HCT116 (cell line): Measurements from ENCODE around the gene ST7. TPM values are rescaled to one million over a fixed set of nuclear protein-coding genes. Genes with fewer than 3 reads are reported as not detected.

ENCODE experiments used
- ATAC-seq: fragments of 200-7000 bp; cut with Tn5 transposase; 2 replicates; pipeline ENCODE4 v1.9.1; 2020; ENCODE audit warnings: mild to moderate bottlenecking, moderate library complexity
- BruUV-seq: library from RNA; stranded (reverse); fragments of 400-500 nt; replicated peaks from 2 replicates; lab custom pipeline; 2021; lab: Mats Ljungman, UMichigan
- CTCF ChIA-PET: fragments of 300-600 bp; sonication (Branson Sonifier 250); formaldehyde crosslinking; loops from one replicate; lab custom pipeline; 2021; ENCODE audit warnings: antibody characterized with exemption; lab: Charles Lee
- POLR2A ChIA-PET: fragments of 300-600, 350-600 bp; sonication (Branson Sonifier 250); formaldehyde crosslinking; loops from one replicate; lab custom pipeline; 2021; ENCODE audit warnings: antibody characterized with exemption; lab: Charles Lee
- RAD21 ChIA-PET, 2 experiments: fragments of 300-600 bp; sonication (Branson Sonifier 250); formaldehyde crosslinking; loops; one replicate each; lab custom pipeline; 2023; ENCODE audit warnings: low total read pairs in 2 of 2; ENCODE audit not compliant: uncharacterized antibody in 2 of 2, unreplicated experiment in 2 of 2, low non-redundant PET in 1 of 2; lab: Charles Lee
- DNase-seq: peaks from one replicate; pipeline ENCODE4 v3.0.0-alpha.2; 2010; ENCODE audit warnings: low read depth, low spot score
- H2AFZ ChIP-seq: fragments of 200-600 bp; shearing (Covaris generic), sonication (generic); 2 replicates; pipeline ENCODE4 v1.6.1; 2017; ENCODE audit warnings: low read depth, mixed run types, mixed read lengths, antibody characterized with exemption, low read length; ENCODE audit not compliant: poor library complexity, severe bottlenecking
- H3K27ac ChIP-seq: 2 replicates; pipeline ENCODE4 v1.5.1; 2012; ENCODE audit warnings: low read depth, low read length
- H3K27me3 ChIP-seq: fragments of 200-600 bp; sonication (generic); 2 replicates; pipeline ENCODE4 v1.6.1; 2016; ENCODE audit warnings: mixed run types, low read length, mixed read lengths; ENCODE audit not compliant: insufficient read depth
- H3K36me3 ChIP-seq, 2 experiments: fragments of 200-500 bp in 1 of 2; fragments of 200-600 bp in 1 of 2; sonication (Bioruptor generic) in 1 of 2; sonication (generic) in 1 of 2; 2 replicates each; pipeline versions ENCODE4 v1.5.1 to v1.6.1; 2014 to 2016; ENCODE audit warnings: low read length in 2 of 2, inconsistent platforms in 1 of 2, mixed read lengths in 1 of 2, mixed run types in 1 of 2; ENCODE audit not compliant: insufficient read depth in 2 of 2, control insufficient read depth in 1 of 2
- H3K4me1 ChIP-seq, 2 experiments: fragments of 200-600 bp in 1 of 2; sonication (generic) in 1 of 2; 2 replicates each; pipeline versions ENCODE4 v1.5.1 to v1.6.1; 2012 to 2017; ENCODE audit warnings: low read length in 2 of 2, inconsistent platforms in 1 of 2, mild to moderate bottlenecking in 1 of 2, mixed read lengths in 1 of 2, mixed run types in 1 of 2, moderate library complexity in 1 of 2; ENCODE audit not compliant: insufficient read depth in 2 of 2, control insufficient read depth in 1 of 2
- H3K4me2 ChIP-seq: fragments of 200-600 bp; sonication (generic); 2 replicates; pipeline ENCODE4 v1.6.1; 2017; ENCODE audit warnings: mixed run types, low read length, mixed read lengths
- H3K4me3 ChIP-seq, 2 experiments: fragments of 200-600 bp in 1 of 2; sonication (generic) in 1 of 2; replicated peaks in 1 of 2; 2 replicates each; pipeline ENCODE4 v1.5.1; 2011 to 2016; ENCODE audit warnings: low read length in 2 of 2, control low read depth in 1 of 2, low read depth in 1 of 2, mild to moderate bottlenecking in 1 of 2, mixed read lengths in 1 of 2, mixed run types in 1 of 2
- H3K79me2 ChIP-seq: fragments of 200-600 bp; sonication (generic); 2 replicates; pipeline ENCODE4 v1.6.1; 2017; ENCODE audit warnings: mild to moderate bottlenecking, mixed run types, low read length, moderate library complexity, mixed read lengths; ENCODE audit not compliant: insufficient read depth
- H3K9ac ChIP-seq: fragments of 200-600 bp; sonication (generic); 2 replicates; pipeline ENCODE4 v1.6.1; 2016; ENCODE audit warnings: low read length, mixed read lengths
- H3K9me2 ChIP-seq: fragments of 200-600 bp; sonication (generic), shearing (Covaris generic); 2 replicates; pipeline ENCODE4 v1.6.1; 2017; ENCODE audit warnings: mixed run types, mild to moderate bottlenecking, moderate library complexity; ENCODE audit not compliant: insufficient read depth
- H3K9me3 ChIP-seq, 2 experiments: fragments of 200-500 bp in 1 of 2; fragments of 200-600 bp in 1 of 2; sonication (Bioruptor generic) in 1 of 2; sonication (generic) in 1 of 2; 2 replicates each; pipeline ENCODE4 v1.6.1; 2014 to 2017; ENCODE audit warnings: low read length in 2 of 2, mixed read lengths in 2 of 2, inconsistent platforms in 1 of 2, low read depth in 1 of 2, mild to moderate bottlenecking in 1 of 2, mixed run types in 1 of 2, moderate library complexity in 1 of 2; ENCODE audit not compliant: control insufficient read depth in 1 of 2, insufficient read depth in 1 of 2
- H4K20me1 ChIP-seq: fragments of 200-600 bp; sonication (generic), shearing (Covaris generic); 2 replicates; pipeline ENCODE4 v1.6.1; 2017; ENCODE audit warnings: mixed run types, mild to moderate bottlenecking, moderate library complexity; ENCODE audit not compliant: insufficient read depth
- CEBPB ChIP-seq: IDR thresholded peaks from 2 replicates; pipeline ENCODE4 v1.6.1; 2012; ENCODE audit warnings: low read depth
- EGR1 ChIP-seq: IDR thresholded peaks from 2 replicates; pipeline ENCODE4 v1.6.1; 2012; ENCODE audit warnings: low read depth
- ELF1 ChIP-seq: IDR thresholded peaks from 2 replicates; pipeline ENCODE4 v1.6.1; 2012; ENCODE audit warnings: low read depth, borderline replicate concordance
- EZH2phosphoT487 ChIP-seq: fragments of 200-600 bp; IDR thresholded peaks from 2 replicates; pipeline ENCODE4 v1.6.1; 2018; ENCODE audit warnings: antibody characterized with exemption, borderline replicate concordance
- FOSL1 ChIP-seq: IDR thresholded peaks from 2 replicates; pipeline ENCODE4 v1.6.1; 2012; ENCODE audit warnings: low read depth
- JUND ChIP-seq: IDR thresholded peaks from 2 replicates; pipeline ENCODE4 v1.6.1; 2012
- POLR2A ChIP-seq: IDR thresholded peaks from 2 replicates; pipeline ENCODE4 v1.7.0; 2011; ENCODE audit warnings: borderline replicate concordance; ENCODE audit not compliant: insufficient read depth, insufficient read length; ENCODE audit errors: extremely low read depth
- RAD21 ChIP-seq: IDR thresholded peaks from 2 replicates; pipeline ENCODE4 v1.6.1; 2012; ENCODE audit warnings: low read depth, mild to moderate bottlenecking
- REST ChIP-seq: IDR thresholded peaks from 2 replicates; pipeline ENCODE4 v1.6.1; 2012; ENCODE audit warnings: low read depth
- SIN3A ChIP-seq: IDR thresholded peaks from 2 replicates; pipeline ENCODE4 v1.6.1; 2012; ENCODE audit warnings: low read depth
- SP1 ChIP-seq: IDR thresholded peaks from 2 replicates; pipeline ENCODE4 v1.6.1; 2012; ENCODE audit warnings: low read depth
- SRF ChIP-seq: IDR thresholded peaks from 2 replicates; pipeline ENCODE4 v1.6.1; 2012; ENCODE audit warnings: low read depth
- YY1 ChIP-seq: IDR thresholded peaks from 2 replicates; pipeline ENCODE4 v1.6.1; 2011; ENCODE audit warnings: low read length, low read depth, moderate library complexity, mild to moderate bottlenecking; ENCODE audit not compliant: insufficient replicate concordance; ENCODE audit errors: extremely low read depth
- ZNF274 ChIP-seq: fragments of 200-500 bp; sonication (Bioruptor generic); IDR thresholded peaks from 2 replicates; pipeline ENCODE4 v1.6.1; 2014; ENCODE audit warnings: mild to moderate bottlenecking, low read depth, low read length, inconsistent platforms
- intact Hi-C: fragments of 100-400 bp; cut with micrococcal nuclease; formaldehyde crosslinking; loops from 2 replicates; pipeline ENCODE4 v1.10.0; 2022
- total RNA-seq: library from RNA; stranded (reverse); gene quantifications from one replicate; pipeline ENCODE4 v1.2.1, GENCODE V29; 2021; ENCODE audit not compliant: unreplicated experiment

The ST7 gene
- total RNA-seq, 1 experiment from 2014 or later: 12.6 TPM

DNA sequence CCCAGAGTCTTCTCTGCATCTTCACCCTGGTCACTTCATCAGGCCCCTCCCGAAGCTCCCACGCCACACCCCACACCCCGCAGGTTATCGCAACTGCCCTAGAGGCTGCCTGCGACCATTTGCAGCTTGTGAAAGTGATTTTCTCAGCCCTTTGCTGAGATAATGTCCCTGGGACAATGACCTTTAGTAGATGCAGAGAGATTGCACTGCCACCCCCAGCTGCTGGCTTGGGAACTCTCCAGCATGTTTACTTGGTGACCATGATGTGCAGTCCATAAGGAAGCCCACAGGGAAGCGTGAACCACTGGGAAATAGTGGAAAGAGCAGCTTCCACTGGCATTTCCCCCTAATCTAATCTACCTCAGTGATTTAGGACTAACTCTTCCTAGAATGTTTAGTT, 272.2 kb downstream of the ST7 start:
- no peak for DNase-seq
- Histone ChIP-seq H4K20me1 (no peaks in the 10 kb centered on the region), H3K9ac (no peak overlapping the region), H3K4me3 (no peak overlapping the region), H3K27me3 (no peaks in the 10 kb centered on the region), H3K4me1 (no peaks in the 10 kb centered on the region), H3K27ac (no peak overlapping the region), H3K9me3 (no peaks in the 10 kb centered on the region), H3K9me2 (no peaks in the 10 kb centered on the region), H3K36me3 (no peaks in the 10 kb centered on the region), H3K4me2 (no peak overlapping the region), H2AFZ (no peak overlapping the region), H3K79me2 (no peaks in the 10 kb centered on the region)
- ChIA-PET POLR2A (no interaction called here), RAD21 (no interaction called here), CTCF (no interaction called here)
- intact Hi-C loops: no loop called here
- BruUV-seq: no TSS peak
- no peak for TF ChIP-seq ZNF274
- ATAC-seq: no peak

DNA sequence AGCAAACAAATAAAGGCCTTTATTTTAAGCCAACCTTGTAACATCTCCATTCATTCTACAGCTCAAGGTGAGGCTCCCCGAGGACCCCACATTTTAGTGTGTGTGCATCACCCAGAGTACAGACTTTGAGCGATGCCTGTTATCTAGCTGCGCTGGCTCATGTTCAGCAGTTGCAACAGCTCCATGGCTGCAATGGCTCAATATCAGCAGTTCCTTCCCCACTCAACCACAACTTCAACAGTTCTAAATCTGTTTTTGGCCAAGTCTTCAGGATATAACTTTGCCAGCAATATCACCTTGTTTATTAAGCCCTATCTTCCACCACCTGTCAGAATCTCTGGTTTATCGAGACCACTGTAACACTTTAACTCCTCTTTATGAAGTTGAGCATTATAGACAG, 273.8 kb downstream of the ST7 start:
- no peaks in the 10 kb centered on the region for H3K79me2 ChIP-seq
- no peaks in the 10 kb centered on the region for H3K27me3 ChIP-seq
- H3K4me2 ChIP-seq: no peak overlapping the region
- DNase-seq (no peak), ATAC-seq (no peak)
- H4K20me1 ChIP-seq: no peaks in the 10 kb centered on the region
- POLR2A ChIA-PET: no interaction called here
- no TSS peak for BruUV-seq
- H3K9me2 ChIP-seq: no peaks in the 10 kb centered on the region
- H2AFZ ChIP-seq: no peak overlapping the region
- H3K9ac ChIP-seq: no peak overlapping the region
- H3K36me3 ChIP-seq: no peaks in the 10 kb centered on the region
- intact Hi-C loops: no loop called here
- no peaks in the 10 kb centered on the region for H3K9me3 ChIP-seq
- H3K4me1 ChIP-seq: no peaks in the 10 kb centered on the region
- RAD21 ChIA-PET: no interaction called here
- no peak for TF ChIP-seq REST
- no peak for TF ChIP-seq ELF1
- no peak for TF ChIP-seq SP1
- TF ChIP-seq SRF: no peak
- TF ChIP-seq RAD21: no peak
- TF ChIP-seq EZH2phosphoT487: no peak
- no peak for TF ChIP-seq YY1
- TF ChIP-seq JUND: no peak
- no peak for TF ChIP-seq CEBPB
- no peak for TF ChIP-seq FOSL1
- no peak for TF ChIP-seq EGR1
- TF ChIP-seq SIN3A: no peak
- TF ChIP-seq POLR2A: no peak
- H3K4me3 ChIP-seq: no peak overlapping the region
- no peak overlapping the region for H3K27ac ChIP-seq
- CTCF ChIA-PET: no interaction called here
